HG03342 (cell line): ENCODE measurements around the gene ETV4.
"Not testable (repeated sequence)": the region's sequence is repeated elsewhere in the genome, so short reads cannot be mapped to it uniquely, and the experiment has no call there.

Experiments used
- ATAC-seq: cut with Tn5 transposase; IDR thresholded peaks from one replicate; pipeline ENCODE4 v1.9.1; 2021; ENCODE audit warnings: mild to moderate bottlenecking, moderate library complexity; ENCODE audit not compliant: unreplicated experiment

Gene ETV4

GRCh38 chr17:43517615-43518386 lies 28.3 kb downstream of the ETV4 start:
- no peak for ATAC-seq

- no peak for ATAC-seq
Observed at GRCh38 chr17:43517161-43517560, 29.0 kb downstream of the ETV4 start.

- ATAC-seq = no peak
Observed at GRCh38 chr17:43515656-43516055, 30.5 kb downstream of the ETV4 start.

- ATAC-seq = not testable (repeated sequence)
Observed at GRCh38 chr17:43511199-43511598, 34.9 kb downstream of the ETV4 start.

GRCh38 chr17:43509440-43509839 lies 36.7 kb downstream of the ETV4 start:
- ATAC-seq = not testable (repeated sequence)

GRCh38 chr17:43490621-43491020 lies 55.5 kb downstream of the ETV4 start:
- no peak for ATAC-seq

- ATAC-seq = peak; percentile 91
Observed at GRCh38 chr17:43483674-43484551, 62.2 kb downstream of the ETV4 start, which contains the start of gene DHX8. Gene DHX8 (plus strand): TSS chr17:43483975. CDS start chr17:43484038, 63 bp downstream.

GRCh38 chr17:43482103-43483012 lies 63.8 kb downstream of the ETV4 start:
- no peak for ATAC-seq

- no peak for ATAC-seq
Observed at GRCh38 chr17:43479948-43480347, 66.2 kb downstream of the ETV4 start.
